A172 (cell line): ENCODE data around the gene AGAP1. TPM values are rescaled to one million over a fixed set of nuclear protein-coding genes. Genes with fewer than 3 reads are reported as not detected.

Source experiments
- DNase-seq: peaks from one replicate; pipeline ENCODE4 v3.0.0-alpha.2; 2015; ENCODE audit warnings: low spot score
- total RNA-seq: library from RNA; depleted of rRNA; stranded (reverse); fragments of >200 nt; shearing (Covaris generic); gene quantifications from 2 replicates; pipeline ENCODE4 v1.2.3, GENCODE V29; 2014

AGAP1 gene
- total RNA-seq, 1 experiment from 2014 or later, result 13.9 TPM

- no peak for DNase-seq
Measured at GRCh38 chr2:236026841-236027240, 533.0 kb downstream of the AGAP1 start.

GRCh38 chr2:236028066-236028465, 534.2 kb downstream of the AGAP1 start:
- no peak for DNase-seq

GRCh38 chr2:236033462-236033861, 539.6 kb downstream of the AGAP1 start:
- DNase-seq, result no peak

GRCh38 chr2:236034974-236035373, 541.1 kb downstream of the AGAP1 start:
- DNase-seq, result no peak

- no peak for DNase-seq
Measured at GRCh38 chr2:236036045-236036444, 542.2 kb downstream of the AGAP1 start.

DNA sequence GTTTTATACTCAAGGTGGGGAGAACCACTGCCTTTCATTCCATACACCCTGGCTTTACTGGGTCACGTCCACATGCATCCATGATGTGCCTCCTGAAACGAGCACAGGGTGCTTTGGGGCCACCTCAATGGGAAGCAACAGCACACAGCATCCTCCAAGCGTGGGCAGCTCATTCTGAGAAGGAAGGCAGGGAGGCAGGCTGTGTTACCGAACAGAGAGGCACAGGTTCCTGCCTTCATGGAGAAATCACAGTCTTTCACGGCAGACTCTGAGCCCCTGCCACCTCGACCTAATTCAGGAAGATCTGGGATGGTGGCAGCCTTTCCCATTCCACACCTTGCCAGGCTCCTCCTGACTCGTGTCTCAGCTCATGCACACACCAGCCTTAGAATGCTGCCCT, 544.3 kb downstream of the AGAP1 start:
- no peak for DNase-seq

DNA sequence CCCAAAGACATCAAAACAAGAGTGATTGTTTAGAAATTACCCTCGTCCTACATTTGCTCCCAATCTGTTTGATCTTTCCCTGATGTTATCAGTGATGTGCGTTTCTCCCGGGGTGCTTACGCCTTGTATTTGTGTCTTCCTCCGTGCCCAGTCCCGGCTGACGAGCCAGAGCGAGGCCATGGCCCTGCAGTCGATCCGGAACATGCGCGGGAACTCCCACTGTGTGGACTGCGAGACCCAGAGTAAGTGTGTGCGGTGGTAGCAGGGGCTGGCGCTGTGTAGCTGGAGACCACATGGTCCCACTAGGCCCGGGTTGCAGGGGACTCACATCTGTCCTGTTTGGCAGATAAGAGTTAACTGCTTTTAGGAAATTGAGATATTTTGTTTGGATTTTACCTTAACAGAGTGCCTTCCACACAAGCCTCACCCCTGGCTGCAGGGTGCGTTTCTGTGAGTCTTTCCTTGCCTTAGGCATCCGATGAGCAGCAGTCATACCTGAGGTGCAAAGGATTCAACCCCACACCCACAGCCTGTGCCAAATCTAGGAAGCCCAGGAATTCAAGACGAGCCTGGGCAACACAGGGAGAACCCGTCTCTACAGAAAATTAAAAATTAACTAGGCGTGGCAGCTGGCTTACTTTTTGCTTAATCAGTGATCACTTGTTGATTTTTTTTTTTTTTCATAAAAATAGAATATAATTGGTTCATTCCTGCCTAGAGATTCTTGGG, 546.9 kb downstream of the AGAP1 start:
- no peak for DNase-seq

- no peak for DNase-seq
Measured at GRCh38 chr2:236041616-236042015, 547.8 kb downstream of the AGAP1 start.

- DNase-seq, result no peak
Measured at GRCh38 chr2:236042087-236042486, 548.2 kb downstream of the AGAP1 start.

GRCh38 chr2:236044191-236044590, 550.3 kb downstream of the AGAP1 start:
- DNase-seq, result no peak

GRCh38 chr2:236045251-236046235, 551.7 kb downstream of the AGAP1 start:
- DNase-seq, result no peak

DNA sequence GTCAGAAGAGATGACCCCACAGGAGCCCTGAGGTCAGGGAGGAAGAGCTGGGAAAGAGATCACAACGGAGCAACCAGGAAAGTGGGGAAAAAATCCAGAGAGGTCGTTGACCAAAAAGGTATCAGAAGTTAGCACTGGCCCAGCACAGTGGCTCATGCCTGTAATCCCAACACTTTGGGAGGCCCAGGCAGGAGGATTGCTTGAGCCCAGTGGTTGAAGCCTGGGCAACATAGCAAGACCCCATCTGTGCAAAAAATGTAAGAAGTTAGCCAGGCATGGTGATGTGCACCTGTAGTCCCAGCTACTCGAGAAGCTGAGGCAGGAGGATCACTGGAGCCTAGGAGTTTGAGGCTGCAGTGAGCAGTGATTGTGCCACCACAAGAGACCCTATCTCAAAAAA, 552.9 kb downstream of the AGAP1 start:
- no peak for DNase-seq

DNA sequence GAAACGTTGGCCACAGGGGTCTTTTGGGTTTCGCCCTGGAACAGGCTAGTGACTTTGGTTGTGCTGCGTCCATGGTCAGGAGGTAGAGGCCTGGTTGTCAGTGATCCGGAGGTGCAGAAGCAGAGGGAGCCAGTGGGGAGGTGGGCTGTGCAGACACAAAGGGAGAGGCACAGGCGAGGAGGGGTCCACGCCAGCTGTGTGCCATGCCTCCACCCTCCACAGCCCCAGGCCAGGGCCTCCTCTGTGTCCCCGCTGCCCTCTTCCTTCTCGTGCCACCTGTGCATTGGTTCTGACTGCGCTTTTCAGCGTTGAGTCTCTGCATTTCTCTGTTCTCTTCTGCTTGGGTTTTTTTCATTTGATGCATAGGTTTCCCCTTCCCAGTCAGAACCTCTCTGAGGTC, 553.3 kb downstream of the AGAP1 start:
- no peak for DNase-seq

GRCh38 chr2:236047886-236048540, 554.2 kb downstream of the AGAP1 start:
- no peak for DNase-seq

- DNase-seq, result no peak
Measured at GRCh38 chr2:236049981-236050380, 556.1 kb downstream of the AGAP1 start.

DNA sequence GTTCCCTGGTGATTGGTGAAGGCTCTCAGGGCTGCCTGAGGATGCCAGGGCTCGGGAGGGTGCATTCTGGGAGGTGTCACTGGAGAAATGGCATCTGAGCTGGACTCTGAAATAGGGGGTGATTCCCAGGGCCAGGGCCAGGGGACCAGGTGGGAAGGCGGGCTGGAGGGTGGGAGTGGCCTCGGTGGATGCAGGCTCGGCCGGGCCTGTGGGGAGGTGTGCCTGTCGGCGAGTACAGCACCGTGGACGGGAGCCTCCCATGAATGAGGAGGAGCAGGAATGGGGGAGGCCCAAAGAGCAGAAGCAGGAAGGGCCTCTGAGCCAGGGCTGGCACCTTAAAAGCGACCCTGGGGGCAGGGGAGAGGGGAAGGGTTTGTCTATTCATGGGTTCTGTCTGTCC, 557.5 kb downstream of the AGAP1 start:
- DNase-seq, result no peak

DNA sequence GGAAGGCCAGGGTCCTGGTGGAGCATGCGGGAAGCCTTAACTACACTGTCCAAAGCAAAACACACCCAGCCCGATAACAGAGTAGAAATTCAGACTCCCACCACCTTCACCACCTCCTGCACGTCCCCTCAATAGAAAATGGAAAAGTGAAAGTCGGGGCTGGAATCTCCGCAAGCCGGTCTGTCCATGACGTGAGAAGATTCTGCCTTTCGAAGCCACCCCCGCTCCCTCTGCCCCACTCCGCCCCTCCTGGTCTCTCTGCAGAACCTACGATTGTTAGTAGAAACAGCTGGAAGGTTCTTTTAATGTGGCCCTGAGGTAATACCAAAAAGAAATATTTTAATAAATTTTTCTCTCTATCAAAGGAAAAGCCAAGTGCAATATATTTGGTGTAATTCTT, 558.0 kb downstream of the AGAP1 start:
- no peak for DNase-seq

DNA sequence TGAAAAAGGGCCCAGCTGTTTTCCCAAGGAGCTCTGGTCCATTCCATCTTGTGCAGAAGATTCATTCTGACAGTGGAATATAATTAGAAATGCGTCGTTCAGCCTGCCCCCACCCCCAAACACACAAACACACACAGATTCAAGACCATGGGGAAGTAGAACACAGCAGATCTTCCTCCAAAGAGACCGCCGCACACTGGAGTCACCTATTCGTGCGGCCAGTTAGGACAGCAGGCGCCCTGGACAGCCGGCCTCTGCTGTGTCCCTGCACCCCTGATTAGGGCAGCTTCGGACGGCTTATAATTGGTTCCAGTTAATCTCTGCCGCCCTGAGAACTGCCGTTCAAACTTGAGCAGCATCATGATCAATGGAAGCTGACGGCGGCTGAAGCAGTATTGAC, 558.4 kb downstream of the AGAP1 start:
- no peak for DNase-seq

DNA sequence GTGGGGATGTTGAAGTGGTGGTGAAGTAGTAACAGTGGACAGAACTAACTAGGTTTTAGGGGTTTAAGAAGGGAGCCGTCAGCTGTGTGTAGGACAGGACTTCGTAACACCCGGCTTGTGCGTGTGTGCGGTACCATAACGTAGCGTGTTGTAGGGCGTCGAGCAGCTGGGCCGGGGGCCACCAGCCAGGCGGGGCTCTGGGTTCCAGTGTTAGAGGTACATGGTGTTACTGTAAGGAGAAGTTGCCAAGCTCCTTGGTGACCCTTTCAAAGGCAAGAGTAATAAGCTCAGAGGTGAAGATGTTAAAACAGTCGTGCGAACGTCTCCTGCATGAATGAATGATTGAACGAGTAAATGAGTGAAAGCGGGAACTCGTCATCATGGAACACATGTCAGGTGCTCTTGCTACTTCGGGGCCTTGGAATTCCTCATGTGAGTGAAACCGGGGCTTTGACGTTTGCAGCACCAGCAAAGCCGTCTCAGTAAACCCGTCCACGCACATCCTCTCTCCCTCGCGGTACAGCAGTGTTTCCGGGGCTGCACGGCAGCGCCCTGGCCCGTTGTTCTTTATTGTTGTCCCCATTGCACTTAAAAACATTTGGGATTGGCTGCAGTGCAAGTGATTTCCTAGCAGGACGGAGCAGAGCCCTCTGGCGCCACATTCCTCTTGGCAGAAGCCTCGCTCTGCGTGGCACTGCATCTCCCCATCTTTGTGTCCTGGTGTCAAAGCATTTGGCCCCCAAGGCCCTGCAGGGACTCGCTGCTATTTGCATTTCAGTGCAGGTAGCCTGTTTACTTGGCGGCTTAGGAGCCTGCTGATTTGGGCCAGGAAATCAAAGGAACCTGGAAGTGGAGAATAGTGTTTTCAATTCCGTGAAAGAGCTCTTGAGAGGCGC, 559.3 kb downstream of the AGAP1 start:
- DNase-seq, result no peak

GRCh38 chr2:236054125-236054524, 560.3 kb downstream of the AGAP1 start:
- no peak for DNase-seq

DNA sequence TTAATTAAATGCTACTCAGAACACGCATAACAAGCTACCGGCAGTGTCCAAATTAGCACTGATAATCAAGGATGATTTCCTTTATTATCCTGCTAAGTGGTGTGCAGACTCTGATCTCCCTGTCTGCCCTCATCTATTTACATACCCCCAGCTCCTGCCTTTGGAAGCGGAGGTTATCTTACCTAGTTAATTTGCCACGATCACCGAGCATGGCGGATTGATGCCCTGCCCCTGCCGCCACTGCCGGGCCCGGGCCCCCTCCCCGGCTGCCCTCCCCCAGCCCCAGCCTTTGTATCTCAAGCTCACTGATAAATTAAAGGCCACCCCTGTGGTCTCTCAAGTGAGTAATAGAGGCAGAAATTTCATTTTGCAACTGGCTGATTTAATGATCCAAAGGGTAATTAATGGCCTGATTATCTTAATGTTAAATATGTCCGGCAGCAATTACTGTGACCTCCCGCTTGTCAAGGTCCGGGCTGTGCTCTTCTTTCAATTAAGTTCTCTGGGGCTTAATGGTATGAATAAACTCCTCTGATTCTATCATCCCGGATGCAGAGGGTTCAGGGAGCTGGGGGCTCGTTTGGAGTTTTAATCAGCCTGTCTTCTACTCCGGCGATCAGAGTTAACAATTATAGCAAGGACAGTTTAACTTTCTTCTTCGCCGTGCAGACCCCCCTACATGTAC, 560.9 kb downstream of the AGAP1 start:
- no peak for DNase-seq
